ENCODE results near the gene ADGRG6. TPM values are rescaled to one million over a fixed set of nuclear protein-coding genes. Genes with fewer than 3 reads are reported as not detected.

Gene ADGRG6
- total and polyA plus RNA-seq, 2 of the 8 experiments (the other 6 are each of a cell fraction or from before 2014, with no cell fraction given): 1.1 to 6.2 TPM

- Histone ChIP-seq H3K4me1 (replicated peaks in 1 of 4; ENCODE audit: control insufficient read depth in 3 of 4, insufficient read depth in 4 of 4, low read length in 3 of 4) (peaks cover 0 to 11% (median 3%) of the 10 kb centered on the region in 4 experiments; a peak in 5 of 7 replicates), H3K79me2 (ENCODE audit: control insufficient read depth in 1 of 2, insufficient read depth in 2 of 2, low read length in 2 of 2) (no peaks in the 10 kb centered on the region), H3K23me2 (ENCODE audit: low read depth, low read length) (no peaks in the 10 kb centered on the region), H3K4me2 (ENCODE audit: insufficient read depth in 1 of 2, low read depth in 2 of 2, low read length in 2 of 2) (no peak overlapping the region), H2BK15ac (ENCODE audit: low read length) (no peak overlapping the region), H3K23ac (ENCODE audit: insufficient read length) (no peak overlapping the region), H3K18ac (ENCODE audit: extremely low read depth, low read length) (no peak overlapping the region), H3K56ac (replicated peaks; ENCODE audit: insufficient read length, low read depth, low read length) (no peak overlapping the region), H2AFZ (ENCODE audit: low read length) (no peak overlapping the region), H3K4me3 (ENCODE audit: extremely low read depth in 1 of 4, insufficient read depth in 2 of 4, low read depth in 3 of 4, low read length in 4 of 4) (no peak overlapping the region), H4K20me1 (replicated peaks in 1 of 2; ENCODE audit: control insufficient read depth in 1 of 2, insufficient read depth in 2 of 2, low read length in 2 of 2) (no peaks in the 10 kb centered on the region), H2BK120ac (replicated peaks; ENCODE audit: low read depth, low read length) (no peak overlapping the region), H3K27ac (ENCODE audit: low read depth, low read length) (no peak overlapping the region), H3K9ac (replicated peaks in 1 of 4; ENCODE audit: extremely low read depth in 1 of 4, low read depth in 3 of 4, low read length in 3 of 4) (no peak overlapping the region), H3K27me3 (replicated peaks in 1 of 4; ENCODE audit: control insufficient read depth in 3 of 4, extremely low read depth in 1 of 4, insufficient read depth in 3 of 4, low read length in 3 of 4) (no peaks in the 10 kb centered on the region), H2AK5ac (ENCODE audit: low read depth, low read length) (no peak overlapping the region), H3K4ac (replicated peaks; ENCODE audit: insufficient read length, low read depth, low read length) (no peak overlapping the region), H3K79me1 (ENCODE audit: low read depth, low read length) (no peaks in the 10 kb centered on the region), H3K36me3 (ENCODE audit: control insufficient read depth in 2 of 4, insufficient read depth in 4 of 4, low read length in 3 of 4) (no peaks in the 10 kb centered on the region), H4K91ac (replicated peaks; ENCODE audit: insufficient read length, low read length) (no peak overlapping the region), H2BK20ac (ENCODE audit: low read length) (no peak overlapping the region), H3K9me3 (ENCODE audit: insufficient read depth in 2 of 2, low read depth in 1 of 2, low read length in 1 of 2) (peaks cover 0 to 2% of the 10 kb centered on the region in 2 experiments; a peak in 1 of 4 replicates), H4K8ac (ENCODE audit: extremely low read depth, insufficient read depth, low read length) (no peak overlapping the region), H3K14ac (ENCODE audit: insufficient read length) (no peak overlapping the region), H4K5ac (ENCODE audit: insufficient read length, low read depth, low read length) (no peak overlapping the region), H2BK5ac (ENCODE audit: low read depth, low read length) (no peak overlapping the region), H2BK12ac (ENCODE audit: low read depth, low read length) (no peak overlapping the region)
- WGBS, 2 experiments (ENCODE audit: extremely low coverage in 1 of 2, insufficient coverage in 1 of 2, insufficient read length in 1 of 2, insufficient replicate concordance in 2 of 2, low coverage in 1 of 2, low lambda C conversion rate in 2 of 2, missing lambda C conversion rate in 1 of 2): 92% methylated on average over 2 of the region's 2 CpGs; no CpG with 5 or more reads in 1 of the 2 experiments
- ChIA-PET CTCF (ENCODE audit: partially characterized antibody) (interaction anchor here (1.3 kb wide), 1 partner anchor 28 kb away, joined by 8 read pairs; no protein-coding TSS in a partner anchor), POLR2A (ENCODE audit: partially characterized antibody) (no interaction called here)
- DNase-seq (ENCODE audit: low read depth in 1 of 2, low spot score in 2 of 2) (no peak), FAIRE-seq (no peak)
- TF ChIP-seq POU5F1 (IDR thresholded peaks at IDR 0.05; ENCODE audit: low read depth, low read length): no peak
- TF ChIP-seq CBX8 (IDR thresholded peaks at IDR 0.05; ENCODE audit: borderline replicate concordance, low read depth, low read length): no peak
- TF ChIP-seq SP2 (IDR thresholded peaks at IDR 0.05; ENCODE audit: low read length): no peak
- TF ChIP-seq SIN3A (conservative IDR thresholded peaks at IDR 0.05 in 1 of 2, IDR thresholded peaks at IDR 0.05 in 1 of 2; ENCODE audit: low read depth in 1 of 2, low read length in 2 of 2): no peak
- TF ChIP-seq FOSL1 (IDR thresholded peaks at IDR 0.05; ENCODE audit: insufficient read depth, low read depth, low read length): no peak
- no peak for TF ChIP-seq CBX5 (IDR thresholded peaks at IDR 0.05; ENCODE audit: low read depth, low read length)
- no peak for TF ChIP-seq TAF7 (optimal IDR thresholded peaks at IDR 0.05; ENCODE audit: borderline replicate concordance, low read depth, low read length)
- no peak for TF ChIP-seq BACH1 (IDR thresholded peaks at IDR 0.05; ENCODE audit: low read length)
- TF ChIP-seq ZNF274 (IDR thresholded peaks at IDR 0.05; ENCODE audit: borderline replicate concordance, extremely low read depth, low read length): no peak
- no peak for TF ChIP-seq SP4 (IDR thresholded peaks at IDR 0.05; ENCODE audit: low read length)
- no peak for TF ChIP-seq KDM4A (IDR thresholded peaks at IDR 0.05; ENCODE audit: low read depth, low read length, severe bottlenecking)
Measured at GRCh38 chr6:142446168-142446567, 144.4 kb downstream of the ADGRG6 start.

Measured in H1 (cell line).